HepG2 (cell line): ENCODE results near the gene SLC5A6. TPM values are rescaled to one million over a fixed set of nuclear protein-coding genes. Genes with fewer than 3 reads are reported as not detected.
A peak's percentile ranks its signal among the peaks of the same experiment; 100 is the strongest.

Experiments
- ATF7-NPFF ChIP-seq: sonication (generic); formaldehyde crosslinking; IDR thresholded peaks from 2 replicates; pipeline ENCODE4 v1.8.1; 2023; ENCODE audit warnings: mild to moderate bottlenecking, low read depth, missing genetic modification reagents, moderate library complexity
- CC2D1A ChIP-seq: sonication (generic); formaldehyde crosslinking; IDR thresholded peaks from 2 replicates; pipeline ENCODE4 v1.8.1; 2023; ENCODE audit warnings: mild to moderate bottlenecking, missing genetic modification reagents
- GZF1 ChIP-seq: sonication (generic); formaldehyde crosslinking; IDR thresholded peaks from 2 replicates; pipeline ENCODE4 v1.5.1; 2020; ENCODE audit warnings: mild to moderate bottlenecking, missing genetic modification reagents
- JUND ChIP-seq: sonication (generic); formaldehyde crosslinking; IDR thresholded peaks from 2 replicates; pipeline ENCODE4 v1.8.0; 2022; ENCODE audit warnings: mild to moderate bottlenecking, missing genetic modification reagents
- KLF11 ChIP-seq: IDR thresholded peaks from 2 replicates; pipeline ENCODE4 v1.6.1; 2016; ENCODE audit warnings: missing compliant biosample characterization
- KLF15 ChIP-seq: sonication (generic); formaldehyde crosslinking; IDR thresholded peaks from 2 replicates; pipeline ENCODE4 v1.8.1; 2023; ENCODE audit warnings: borderline replicate concordance, mild to moderate bottlenecking, inconsistent platforms, missing genetic modification reagents, mixed read lengths
- MIER2 ChIP-seq: IDR thresholded peaks from 2 replicates; pipeline ENCODE4 v1.6.1; 2016; ENCODE audit warnings: missing biosample characterization, missing genetic modification reagents
- NFATC3 ChIP-seq: sonication (generic); formaldehyde crosslinking; IDR thresholded peaks from 2 replicates; pipeline ENCODE4 v1.5.1; 2020; ENCODE audit warnings: mild to moderate bottlenecking, missing genetic modification reagents
- NFRKB ChIP-seq: fragments of 450-650 bp; IDR thresholded peaks from 2 replicates; pipeline ENCODE4 v1.6.1; 2017
- RAD51 ChIP-seq: fragments of 450-650 bp; IDR thresholded peaks from 2 replicates; pipeline ENCODE4 v1.6.1; 2016; ENCODE audit warnings: borderline replicate concordance
- ZBTB49 ChIP-seq: sonication (generic); formaldehyde crosslinking; IDR thresholded peaks from 2 replicates; pipeline ENCODE4 v1.4.0; 2020; ENCODE audit warnings: missing genetic modification reagents, borderline replicate concordance
- ZFY ChIP-seq: sonication (generic); formaldehyde crosslinking; IDR thresholded peaks from 2 replicates; pipeline ENCODE4 v1.4.0; 2020; ENCODE audit warnings: missing genetic modification reagents
- ZHX1 ChIP-seq: sonication (generic); formaldehyde crosslinking; IDR thresholded peaks from 2 replicates; pipeline ENCODE4 v1.8.1; 2022; ENCODE audit warnings: low read depth, mild to moderate bottlenecking, missing genetic modification reagents
- ZMYM3 ChIP-seq: sonication (generic); formaldehyde crosslinking; IDR thresholded peaks from 2 replicates; pipeline ENCODE4 v1.5.1; 2020; ENCODE audit warnings: mild to moderate bottlenecking, missing genetic modification reagents
- ZNF280D ChIP-seq: sonication (generic); formaldehyde crosslinking; IDR thresholded peaks from 2 replicates; pipeline ENCODE4 v1.5.1; 2020; ENCODE audit warnings: mild to moderate bottlenecking, missing genetic modification reagents
- ZNF292 ChIP-seq: sonication (generic); formaldehyde crosslinking; IDR thresholded peaks from 2 replicates; pipeline ENCODE4 v1.8.1; 2022; ENCODE audit warnings: mild to moderate bottlenecking, low read depth, missing genetic modification reagents, borderline replicate concordance
- ZNF670 ChIP-seq: sonication (generic); formaldehyde crosslinking; IDR thresholded peaks from 2 replicates; pipeline ENCODE4 v1.8.0; 2022; ENCODE audit warnings: mild to moderate bottlenecking, missing genetic modification reagents, borderline replicate concordance
- ZNF879 ChIP-seq: sonication (generic); formaldehyde crosslinking; IDR thresholded peaks from 2 replicates; pipeline ENCODE4 v1.8.1; 2023; ENCODE audit warnings: missing genetic modification reagents
- polyA plus RNA-seq, 8 experiments: library from polyadenylated mRNA; depleted of rRNA in 3 of 8; stranded (reverse) in 7 of 8; unstranded in 1 of 8; fragments of >200 nt; fragmentation: Illumina TruSeq in 4 of 8; extraction: Trizol in 4 of 8; gene quantifications; 2 replicates each; pipeline versions ENCODE4 v1.2.1 to v1.2.3, GENCODE V29; 2011 to 2016; ENCODE audit warnings: low read depth in 4 of 8, missing spikeins in 1 of 8, mixed read lengths in 1 of 8; ENCODE audit not compliant: insufficient read depth in 1 of 8
- total RNA-seq, 5 experiments: library from RNA; depleted of rRNA; stranded (reverse); fragments of >200 nt; fragmentation: Illumina TruSeq; extraction: Trizol; gene quantifications; 2 replicates each; pipeline ENCODE4 v1.2.3, GENCODE V29; 2016; ENCODE audit warnings: low read depth in 1 of 5

SLC5A6 gene
- total and polyA plus RNA-seq, 2 of the 13 experiments (the other 11 are each of a cell fraction or from before 2014, with no cell fraction given): 135 to 417 TPM

GRCh38 chr2:27212626-27213471, 781 bp upstream of the SLC5A6 start (continued):
- TF ChIP-seq ZFY (CRISPR knock-in tag) (no peak), ZNF670 (no peak), JUND (CRISPR knock-in tag) (no peak), KLF15 (CRISPR knock-in tag) (peak; percentile 26; the same call in 1 of the 2 replicates), RAD51 (no peak), MIER2 (CRISPR knock-in tag) (no peak), KLF11 (no peak), ZNF292 (CRISPR knock-in tag) (peak; percentile 9; the same call in 1 of the 2 replicates), ZBTB49 (CRISPR knock-in tag) (no peak), ZNF280D (CRISPR knock-in tag) (0 out of 2 replicates have a peak, but pooled peaks have one; percentile 6), GZF1 (CRISPR knock-in tag) (no peak), ZHX1 (CRISPR knock-in tag) (no peak), ZNF879 (CRISPR knock-in tag) (no peak), CC2D1A (CRISPR knock-in tag) (peak; percentile 71; the same call in 1 of the 2 replicates), NFRKB (no peak), NFATC3 (peak; percentile 63), ATF7-NPFF (no peak), ZMYM3 (no peak)
